GM19452 (cell line): Measurements from ENCODE around the gene SSBP3.
"Not testable (repeated sequence)": the region's sequence is repeated elsewhere in the genome, so short reads cannot be mapped to it uniquely, and the experiment has no call there.

Experiments used
- ATAC-seq: cut with Tn5 transposase; IDR thresholded peaks from one replicate; pipeline ENCODE4 v1.9.1; 2021; ENCODE audit not compliant: unreplicated experiment

SSBP3 gene

GRCh38 chr1:54395281-54395934 is 10.8 kb downstream of the SSBP3 start:
- no peak for ATAC-seq

GRCh38 chr1:54394104-54394503 is 12.1 kb downstream of the SSBP3 start:
- no peak for ATAC-seq

- no peak for ATAC-seq
Observed at GRCh38 chr1:54392401-54392800, 13.8 kb downstream of the SSBP3 start.

GRCh38 chr1:54391450-54392209 is 14.6 kb downstream of the SSBP3 start:
- no peak for ATAC-seq

- ATAC-seq = no peak
Observed at GRCh38 chr1:54390655-54391054, 15.5 kb downstream of the SSBP3 start.

- not testable (repeated sequence) for ATAC-seq
Observed at GRCh38 chr1:54389608-54390007, 16.6 kb downstream of the SSBP3 start.

- no peak for ATAC-seq
Observed at GRCh38 chr1:54387419-54387818, 18.8 kb downstream of the SSBP3 start.

- ATAC-seq = no peak
Observed at GRCh38 chr1:54385727-54386022, 20.5 kb downstream of the SSBP3 start.

- no peak for ATAC-seq
Observed at GRCh38 chr1:54384918-54385726, 21.1 kb downstream of the SSBP3 start.

- ATAC-seq = no peak
Observed at GRCh38 chr1:54384471-54384870, 21.7 kb downstream of the SSBP3 start.

GRCh38 chr1:54381524-54381923 is 24.7 kb downstream of the SSBP3 start:
- ATAC-seq = peak; percentile 41

- ATAC-seq = no peak
Observed at GRCh38 chr1:54380290-54380882, 25.8 kb downstream of the SSBP3 start.

- ATAC-seq = no peak
Observed at GRCh38 chr1:54379555-54380289, 26.5 kb downstream of the SSBP3 start.

- no peak for ATAC-seq
Observed at GRCh38 chr1:54378874-54379554, 27.2 kb downstream of the SSBP3 start.

GRCh38 chr1:54378157-54378873 is 27.9 kb downstream of the SSBP3 start:
- no peak for ATAC-seq

- ATAC-seq = no peak
Observed at GRCh38 chr1:54377040-54377691, 29.0 kb downstream of the SSBP3 start.

GRCh38 chr1:54376430-54377039 is 29.7 kb downstream of the SSBP3 start:
- ATAC-seq = peak; percentile 45

- no peak for ATAC-seq
Observed at GRCh38 chr1:54375712-54376429, 30.3 kb downstream of the SSBP3 start.
